ENCODE data around the gene CUX1.
"Not testable (repeated sequence)": the region's sequence is repeated elsewhere in the genome, so short reads cannot be mapped to it uniquely, and the experiment has no call there.

Gene CUX1

GRCh38 chr7:102327183-102327582 is 509.8 kb downstream of the CUX1 start:
- ATAC-seq (replicated peaks); H3K27me3 Mint-ChIP-seq; H3K4me3 Mint-ChIP-seq; H3K27ac Mint-ChIP-seq; H3K9me3 Mint-ChIP-seq; DNase-seq: not testable (repeated sequence)
- H3K36me3 Mint-ChIP-seq, result peaks cover 6 to 10% of the 10 kb centered on the region in 2 donors
- peaks cover 17 to 18% of the 10 kb centered on the region in 2 donors for H3K4me1 Mint-ChIP-seq

GRCh38 chr7:102328863-102329262 is 511.4 kb downstream of the CUX1 start:
- ATAC-seq (replicated peaks); H3K9me3 Mint-ChIP-seq; DNase-seq; H3K27me3 Mint-ChIP-seq; H3K27ac Mint-ChIP-seq; H3K36me3 Mint-ChIP-seq; H3K4me3 Mint-ChIP-seq: not testable (repeated sequence)
- peaks cover 12 to 20% of the 10 kb centered on the region in 2 donors for H3K4me1 Mint-ChIP-seq

- not testable (repeated sequence) for ATAC-seq (replicated peaks); H3K9me3 Mint-ChIP-seq; H3K4me3 Mint-ChIP-seq; H3K27ac Mint-ChIP-seq; H3K27me3 Mint-ChIP-seq; H3K36me3 Mint-ChIP-seq; DNase-seq
- H3K4me1 Mint-ChIP-seq, result peaks cover 12 to 20% of the 10 kb centered on the region in 2 donors
Measured at GRCh38 chr7:102329366-102329765, 511.9 kb downstream of the CUX1 start.

- H3K9me3 Mint-ChIP-seq; H3K27ac Mint-ChIP-seq; H3K27me3 Mint-ChIP-seq; DNase-seq; ATAC-seq (replicated peaks); H3K36me3 Mint-ChIP-seq; H3K4me3 Mint-ChIP-seq: not testable (repeated sequence)
- peaks cover 15 to 24% of the 10 kb centered on the region in 2 donors for H3K4me1 Mint-ChIP-seq
Measured at GRCh38 chr7:102330666-102331460, 513.4 kb downstream of the CUX1 start.

Data from stimulated activated naive B cell treated with anti-CD40 and anti-IgM and Interleukin-4, amounts not matched to agents 10 μg/mL and 1 μg/mL and 100 μg/mL, for 72 hours (primary cell).